Mucosa of rectum (tissue), 2 donors: ENCODE results near the gene NUDT9.
"Not testable (repeated sequence)": the region's sequence is repeated elsewhere in the genome, so short reads cannot be mapped to it uniquely, and the experiment has no call there.

Experiments
- H3K27ac ChIP-seq, 2 donors: one replicate each; pipeline ENCODE4 v1.7.0; 2013; ENCODE audit warnings: inconsistent platforms in 2 of 2, low read depth in 2 of 2, low read length in 2 of 2
- H3K27me3 ChIP-seq, 2 donors: one replicate each; pipeline ENCODE4 v1.7.0; 2013; ENCODE audit warnings: low read length in 2 of 2; ENCODE audit not compliant: control insufficient read depth in 2 of 2, insufficient read depth in 2 of 2
- H3K36me3 ChIP-seq, 2 donors: one replicate each; pipeline ENCODE4 v1.7.0; 2013; ENCODE audit warnings: low read length in 2 of 2; ENCODE audit not compliant: control insufficient read depth in 2 of 2, insufficient read depth in 2 of 2
- H3K4me1 ChIP-seq, 2 donors: one replicate each; pipeline ENCODE4 v1.7.0; 2013; ENCODE audit warnings: low read length in 2 of 2, mild to moderate bottlenecking in 1 of 2; ENCODE audit not compliant: control insufficient read depth in 2 of 2, insufficient read depth in 2 of 2
- H3K4me3 ChIP-seq, 2 donors: one replicate each; pipeline ENCODE4 v1.7.0; 2013; ENCODE audit warnings: low read length in 2 of 2
- H3K9ac ChIP-seq, 2 donors: one replicate each; pipeline ENCODE4 v1.7.0; 2013; ENCODE audit warnings: low read length in 2 of 2, low read depth in 1 of 2, mild to moderate bottlenecking in 1 of 2
- H3K9me3 ChIP-seq, 2 donors: one replicate each; pipeline ENCODE4 v1.7.0; 2013; ENCODE audit warnings: low read length in 2 of 2; ENCODE audit not compliant: control insufficient read depth in 2 of 2
- donor health status: healthy.
- donor health status: Normal muscosa, but diverticular disease.

The NUDT9 gene, protein sequence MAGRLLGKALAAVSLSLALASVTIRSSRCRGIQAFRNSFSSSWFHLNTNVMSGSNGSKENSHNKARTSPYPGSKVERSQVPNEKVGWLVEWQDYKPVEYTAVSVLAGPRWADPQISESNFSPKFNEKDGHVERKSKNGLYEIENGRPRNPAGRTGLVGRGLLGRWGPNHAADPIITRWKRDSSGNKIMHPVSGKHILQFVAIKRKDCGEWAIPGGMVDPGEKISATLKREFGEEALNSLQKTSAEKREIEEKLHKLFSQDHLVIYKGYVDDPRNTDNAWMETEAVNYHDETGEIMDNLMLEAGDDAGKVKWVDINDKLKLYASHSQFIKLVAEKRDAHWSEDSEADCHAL

DNA sequence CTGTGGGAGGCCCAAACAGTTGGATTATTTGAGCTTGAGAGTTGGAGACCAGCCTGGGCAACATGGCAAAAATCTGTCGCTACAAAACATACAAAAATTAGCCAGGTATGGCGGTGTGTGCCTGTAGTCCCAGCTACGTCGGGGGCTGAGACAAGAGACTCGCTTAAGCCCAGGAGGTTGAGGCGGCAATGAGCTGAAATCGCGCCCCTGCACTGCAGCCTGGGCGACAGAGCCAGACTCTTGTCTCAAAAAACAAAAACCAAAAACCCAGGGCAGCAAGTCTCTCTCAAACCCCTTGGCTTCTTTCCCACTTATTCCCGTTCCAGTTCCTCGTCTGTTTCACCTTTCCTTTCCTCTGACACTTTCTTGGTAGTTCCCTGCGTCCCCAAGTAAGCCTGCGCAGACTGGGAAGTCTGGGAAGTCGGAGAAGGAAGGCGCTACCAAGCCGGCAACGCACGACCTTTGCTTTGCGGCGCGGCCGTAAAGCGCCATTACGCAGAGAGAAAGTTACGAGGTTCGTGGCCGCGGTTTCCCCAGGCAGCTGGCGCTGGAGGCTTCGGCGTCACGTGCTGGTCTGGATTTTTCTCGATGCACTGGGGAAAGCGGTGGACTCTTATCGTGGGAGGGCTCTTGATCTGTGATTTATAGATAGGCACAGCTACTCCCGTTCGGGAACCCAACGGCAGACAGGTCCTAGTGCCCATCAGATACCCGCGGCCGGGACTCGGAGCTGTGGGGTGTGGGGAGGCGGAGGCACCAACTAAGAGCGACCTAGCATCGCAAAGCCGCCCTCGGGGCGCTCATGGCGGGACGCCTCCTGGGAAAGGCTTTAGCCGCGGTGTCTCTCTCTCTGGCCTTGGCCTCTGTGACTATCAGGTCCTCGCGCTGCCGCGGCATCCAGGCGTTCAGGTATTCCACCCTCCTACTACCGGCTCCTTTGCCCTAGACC lies at the start of gene NUDT9:
TSS of gene NUDT9 (plus strand) at position 470 of the 949 bp plus-strand sequence. CDS start at position 803, 333 bp downstream.
- Histone ChIP-seq H3K36me3 (no peaks in the 10 kb centered on the region), H3K27ac (peak within 1 kb of the TSS; percentile 94), H3K4me1 (peaks cover 14 to 48% of the 10 kb centered on the region in 2 donors), H3K4me3 (peak within 1 kb of the TSS; percentile 95 to 99), H3K27me3 (no peaks in the 10 kb centered on the region), H3K9ac (peak within 1 kb of the TSS; percentile 94 to 96), H3K9me3 (no peaks in the 10 kb centered on the region)

DNA sequence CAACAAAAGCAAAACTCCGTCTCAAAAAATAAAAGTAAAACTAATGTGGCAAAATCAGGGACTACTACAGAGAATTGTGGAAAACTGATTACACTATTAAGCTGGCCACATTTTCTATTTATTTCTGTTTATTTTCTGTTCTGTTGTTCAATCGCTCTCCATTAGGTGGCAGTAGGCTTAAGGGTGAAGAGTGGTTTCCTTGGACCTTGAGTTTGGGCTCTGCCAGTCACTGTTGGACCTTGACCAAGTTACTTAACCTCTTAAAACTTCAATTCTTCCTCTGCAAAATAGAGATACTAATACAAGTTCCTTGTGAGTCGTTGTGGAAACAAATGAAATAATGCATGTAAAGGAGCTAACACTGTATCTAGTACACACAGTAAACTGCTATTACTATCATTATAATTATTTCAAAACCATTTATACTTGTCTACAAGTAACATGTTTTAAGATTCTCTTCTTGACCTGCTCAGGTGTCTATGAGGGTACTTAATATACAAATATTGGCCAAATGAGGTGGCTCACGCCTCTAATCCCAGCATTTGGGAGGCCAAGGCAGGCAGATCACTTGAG lies 46.6 kb upstream of the NUDT9 start:
- no peaks in the 10 kb centered on the region for H3K9me3 ChIP-seq
- H3K4me3 ChIP-seq: no peak overlapping the region
- no peaks in the 10 kb centered on the region for H3K27me3 ChIP-seq
- H3K36me3 ChIP-seq: peaks cover 31 to 46% of the 10 kb centered on the region in 2 donors
- peaks cover 0 to 3% of the 10 kb centered on the region in 2 donors for H3K4me1 ChIP-seq
- no peak overlapping the region for H3K9ac ChIP-seq
- H3K27ac ChIP-seq: no peak overlapping the region

DNA sequence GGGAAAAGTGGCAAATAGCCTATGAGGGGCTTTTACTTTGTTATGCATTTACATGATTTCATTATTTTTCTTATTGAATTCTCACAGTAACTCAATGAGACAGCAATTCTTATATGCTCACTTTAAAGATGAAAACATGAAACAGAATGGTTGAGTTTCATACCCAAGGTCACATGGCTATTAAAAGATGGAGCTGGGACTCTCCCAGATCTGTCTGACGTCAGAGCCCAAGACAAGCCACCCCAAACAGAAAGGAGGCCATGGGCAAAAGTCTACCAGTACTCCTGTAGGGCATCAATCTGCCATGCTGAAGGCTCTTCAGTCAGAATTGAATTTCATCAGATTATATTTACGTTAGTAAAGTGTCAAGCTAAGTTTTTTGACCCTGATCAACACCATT lies 44.6 kb upstream of the NUDT9 start:
- no peaks in the 10 kb centered on the region for H3K27me3 ChIP-seq
- peaks cover 0 to 3% of the 10 kb centered on the region in 2 donors for H3K4me1 ChIP-seq
- H3K27ac ChIP-seq: no peak overlapping the region
- no peak overlapping the region for H3K9ac ChIP-seq
- H3K9me3 ChIP-seq: no peaks in the 10 kb centered on the region
- no peak overlapping the region for H3K4me3 ChIP-seq
- peaks cover 29 to 46% of the 10 kb centered on the region in 2 donors for H3K36me3 ChIP-seq

DNA sequence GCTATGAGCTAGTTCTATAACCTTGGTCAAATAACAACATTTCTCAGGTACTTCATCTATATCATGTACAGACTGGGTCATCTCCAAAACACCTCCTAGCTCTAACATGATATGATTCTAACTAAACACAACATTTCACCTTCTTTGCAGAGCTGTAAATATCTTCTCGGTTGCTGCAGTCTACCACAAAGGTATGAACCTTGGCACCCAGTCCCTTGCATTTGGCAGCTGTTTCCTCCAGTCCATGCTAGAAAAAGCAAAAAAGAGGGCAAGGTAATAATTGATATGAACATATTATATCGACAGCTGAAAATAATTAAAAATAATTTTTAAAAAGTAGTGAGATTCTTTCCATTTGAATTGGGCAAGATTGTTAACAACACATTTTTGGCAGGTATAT lies 40.3 kb upstream of the NUDT9 start:
- no peak overlapping the region for H3K9ac ChIP-seq
- no peaks in the 10 kb centered on the region for H3K9me3 ChIP-seq
- no peak overlapping the region for H3K4me3 ChIP-seq
- no peaks in the 10 kb centered on the region for H3K27me3 ChIP-seq
- H3K4me1 ChIP-seq: peaks cover 0 to 9% of the 10 kb centered on the region in 2 donors
- no peak overlapping the region for H3K27ac ChIP-seq
- H3K36me3 ChIP-seq: peaks cover 16 to 31% of the 10 kb centered on the region in 2 donors

DNA sequence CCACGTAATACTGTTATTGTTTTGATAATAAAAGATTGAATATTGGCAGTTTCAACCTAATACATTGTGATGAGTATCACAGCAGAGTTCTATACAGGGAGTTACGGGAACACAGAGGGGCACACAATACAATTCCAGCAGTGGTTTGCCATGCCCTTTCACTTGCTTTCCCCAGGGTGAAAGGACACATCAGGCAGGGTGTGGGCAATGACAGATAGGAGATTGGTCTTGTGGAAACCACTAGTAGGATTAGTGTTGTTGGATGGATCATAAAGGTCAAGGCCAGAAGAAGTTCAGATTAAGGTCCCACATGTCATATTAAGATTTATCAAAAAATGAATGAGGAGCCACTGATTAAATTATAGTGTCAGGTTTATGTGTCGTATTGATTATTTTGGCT lies 39.4 kb upstream of the NUDT9 start:
- Histone ChIP-seq H3K27ac (no peak overlapping the region), H3K36me3 (peaks cover 14 to 25% of the 10 kb centered on the region in 2 donors), H3K27me3 (no peaks in the 10 kb centered on the region), H3K9ac (no peak overlapping the region), H3K4me3 (no peak overlapping the region), H3K4me1 (peaks cover 0 to 10% of the 10 kb centered on the region in 2 donors), H3K9me3 (no peaks in the 10 kb centered on the region)

DNA sequence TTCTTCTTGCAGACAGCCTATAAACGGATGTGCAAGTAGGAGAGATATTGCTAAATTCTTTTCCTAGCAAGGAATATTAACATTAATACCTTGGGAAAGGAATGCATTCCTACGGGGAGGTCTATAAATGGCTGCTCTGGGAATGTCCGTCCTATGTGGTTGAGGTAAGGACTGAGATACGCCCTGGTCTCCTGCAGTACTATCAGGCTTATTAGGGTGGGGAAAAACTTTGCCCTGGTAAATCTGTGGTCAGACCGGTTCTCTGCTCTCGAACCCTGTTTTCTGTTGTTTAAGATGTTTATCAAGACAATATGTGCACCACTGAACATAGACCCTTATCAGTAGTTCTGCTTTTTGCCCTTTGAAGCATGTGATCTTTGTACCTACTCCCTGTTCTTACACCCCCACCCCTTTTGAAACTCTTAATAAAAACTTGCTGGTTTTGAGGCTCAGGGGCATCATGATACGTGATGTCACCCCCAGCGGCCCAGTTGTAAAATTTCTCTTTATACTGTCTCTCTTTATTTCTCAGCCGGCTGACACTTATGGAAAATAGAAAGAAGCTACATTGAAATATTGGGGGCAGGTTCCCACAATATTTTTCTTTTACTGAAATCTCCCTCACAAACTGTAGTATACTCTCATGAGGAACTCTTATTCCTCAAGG lies 37.8 kb upstream of the NUDT9 start:
- not testable (repeated sequence) for H3K27me3 ChIP-seq, H3K9ac ChIP-seq, H3K4me3 ChIP-seq, H3K9me3 ChIP-seq, H3K27ac ChIP-seq, H3K4me1 ChIP-seq
- peaks cover 14 to 25% of the 10 kb centered on the region in 2 donors for H3K36me3 ChIP-seq

DNA sequence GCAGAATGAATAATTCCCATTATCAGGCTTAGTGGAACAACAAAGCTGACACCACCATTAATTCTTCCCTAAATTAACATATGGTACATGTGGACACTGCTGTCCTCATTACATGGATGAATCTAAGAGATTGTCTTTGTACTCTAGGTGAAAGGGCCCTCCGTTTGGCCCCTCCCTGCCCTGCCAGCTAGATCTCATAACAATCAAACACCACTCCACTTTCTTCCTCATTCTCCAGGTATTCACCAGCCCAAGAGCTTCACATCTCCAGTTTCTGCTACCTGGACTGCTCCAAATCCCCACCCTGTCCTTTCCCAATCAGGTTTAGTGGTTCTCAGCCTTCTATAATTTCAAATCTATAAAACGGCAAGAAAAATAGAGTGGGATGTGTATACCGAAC lies 35.1 kb upstream of the NUDT9 start:
- Histone ChIP-seq H3K36me3 (peaks cover 3 to 10% of the 10 kb centered on the region in 2 donors), H3K4me1 (peaks cover 4 to 17% of the 10 kb centered on the region in 2 donors), H3K27me3 (no peaks in the 10 kb centered on the region), H3K27ac (peak overlapping the region; percentile 8 to 26), H3K9ac (peak overlapping the region in 1 of 2 donors; percentile 9), H3K9me3 (no peaks in the 10 kb centered on the region), H3K4me3 (peak overlapping the region; percentile 1 to 99)

DNA sequence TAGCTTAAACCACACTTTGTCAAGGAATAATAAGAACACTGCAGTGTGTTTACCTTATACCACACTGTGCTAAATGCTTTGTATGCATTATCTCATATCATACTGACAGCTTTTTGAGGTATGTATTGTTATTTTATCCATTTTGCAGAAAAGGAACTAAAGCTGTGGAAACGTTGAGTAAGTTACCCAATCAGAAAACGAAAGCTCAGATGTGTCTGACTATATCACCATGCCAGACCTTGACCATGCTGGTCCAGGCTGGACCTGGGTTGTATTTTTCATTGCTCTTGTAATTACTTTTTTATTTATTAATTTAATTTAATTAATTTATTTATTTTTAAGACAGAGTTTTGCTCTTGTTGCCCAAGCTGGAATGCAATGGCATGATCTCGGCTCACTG lies 33.5 kb upstream of the NUDT9 start:
- peak overlapping the region; percentile 84 to 99 for H3K4me3 ChIP-seq
- no peaks in the 10 kb centered on the region for H3K36me3 ChIP-seq
- H3K27ac ChIP-seq: peak overlapping the region in 1 of 2 donors; percentile 25
- H3K9ac ChIP-seq: peak overlapping the region in 1 of 2 donors; percentile 29
- no peaks in the 10 kb centered on the region for H3K27me3 ChIP-seq
- no peaks in the 10 kb centered on the region for H3K9me3 ChIP-seq
- peaks cover 4 to 17% of the 10 kb centered on the region in 2 donors for H3K4me1 ChIP-seq

DNA sequence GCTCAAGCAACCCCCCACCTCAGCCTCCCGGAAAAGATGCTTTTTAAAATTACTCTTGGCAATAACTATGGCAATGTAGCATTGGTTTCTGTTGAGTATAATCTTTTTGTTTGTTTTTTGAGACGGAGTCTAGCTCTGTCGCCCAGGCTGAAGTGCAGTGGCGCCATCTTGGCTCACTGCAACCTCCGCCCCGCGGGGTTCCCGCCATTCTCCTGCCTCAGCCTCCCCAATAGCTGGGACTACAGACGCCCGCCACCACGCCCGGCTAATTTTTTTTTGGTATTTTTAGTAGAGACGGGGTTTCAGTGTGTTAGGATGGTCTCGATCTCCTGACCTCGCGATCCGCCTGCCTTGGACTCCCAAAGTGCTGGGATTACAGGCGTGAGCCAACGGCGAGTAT lies 32.3 kb upstream of the NUDT9 start:
- Histone ChIP-seq H3K4me3 (peak overlapping the region; percentile 84 to 99), H3K27ac (peak overlapping the region; percentile 89 to 95), H3K4me1 (peaks cover 4 to 15% of the 10 kb centered on the region in 2 donors), H3K9ac (peak overlapping the region; percentile 92 to 97)
- not testable (repeated sequence) for H3K36me3 ChIP-seq, H3K27me3 ChIP-seq, H3K9me3 ChIP-seq
